ENCODE results near the gene GNAS.

DNA sequence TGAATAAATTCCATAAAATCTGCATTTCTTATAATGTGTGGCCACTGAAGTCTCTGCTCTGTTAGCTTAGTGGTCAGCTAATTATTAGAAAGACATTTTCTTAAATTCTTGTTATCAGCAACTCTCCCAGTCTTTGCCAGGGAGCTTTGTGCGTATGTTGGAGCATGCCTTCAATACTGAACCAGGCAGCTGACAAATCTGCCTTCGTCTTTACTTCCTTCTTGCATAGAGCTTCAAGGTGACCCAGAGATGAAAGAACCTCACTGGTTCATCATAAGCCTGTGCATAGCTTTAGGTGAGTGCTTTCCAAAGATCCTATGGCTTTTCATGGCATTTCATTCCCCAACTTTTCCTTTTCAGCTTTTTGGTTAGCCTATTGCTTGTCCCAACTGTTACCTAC is 85.6 kb downstream of the GNAS start:
- TF ChIP-seq GATA3 (IDR thresholded peaks at IDR 0.05; ENCODE audit: low read depth, low read length) (no peak), GATA2 (IDR thresholded peaks at IDR 0.05; ENCODE audit: low read depth, low read length) (no peak)
